Stimulated activated CD4-positive, alpha-beta T cell treated with anti-CD3 and anti-CD28 coated beads, Interleukin-15, amount 100 ng/mL, for 48 hours (primary cell): ENCODE data around the gene CDC73.
"Not testable (repeated sequence)": the region's sequence is repeated elsewhere in the genome, so short reads cannot be mapped to it uniquely, and the experiment has no call there.

Source experiments
- DNase-seq, 2 donors: peaks; one replicate each; pipeline ENCODE4 v3.0.0-alpha.2; 2020; ENCODE audit warnings: low read depth in 2 of 2

CDC73 gene

GRCh38 chr1:193231146-193231545 is 109.3 kb downstream of the CDC73 start:
- DNase-seq, result not testable (repeated sequence)

GRCh38 chr1:193234530-193234929 is 112.7 kb downstream of the CDC73 start:
- no peak for DNase-seq

- DNase-seq, result no peak
Measured at GRCh38 chr1:193237381-193237978, 115.6 kb downstream of the CDC73 start.

GRCh38 chr1:193240609-193241008 is 118.8 kb downstream of the CDC73 start:
- DNase-seq, result no peak

GRCh38 chr1:193241132-193241827 is 119.4 kb downstream of the CDC73 start:
- no peak for DNase-seq

GRCh38 chr1:193242000-193242399 is 120.2 kb downstream of the CDC73 start:
- no peak for DNase-seq

- DNase-seq, result no peak
Measured at GRCh38 chr1:193249187-193249586, 127.4 kb downstream of the CDC73 start.

GRCh38 chr1:193251950-193252349 is 130.1 kb downstream of the CDC73 start:
- DNase-seq, result no peak

GRCh38 chr1:193256019-193256418 is 134.2 kb downstream of the CDC73 start:
- no peak for DNase-seq

GRCh38 chr1:193259636-193260035 is 137.8 kb downstream of the CDC73 start:
- no peak for DNase-seq

GRCh38 chr1:193260056-193260745 is 138.4 kb downstream of the CDC73 start:
- no peak for DNase-seq

- no peak for DNase-seq
Measured at GRCh38 chr1:193260896-193261295, 139.1 kb downstream of the CDC73 start.

- DNase-seq, result no peak
Measured at GRCh38 chr1:193262661-193263060, 140.8 kb downstream of the CDC73 start.

- no peak for DNase-seq
Measured at GRCh38 chr1:193264313-193265065, 142.7 kb downstream of the CDC73 start.

- DNase-seq, result no peak
Measured at GRCh38 chr1:193265716-193266115, 143.9 kb downstream of the CDC73 start.

- DNase-seq, result not testable (repeated sequence)
Measured at GRCh38 chr1:193266794-193267193, 145.0 kb downstream of the CDC73 start.

GRCh38 chr1:193270996-193271395 is 149.2 kb downstream of the CDC73 start:
- DNase-seq, result no peak

GRCh38 chr1:193275773-193276172 is 153.9 kb downstream of the CDC73 start:
- DNase-seq, result no peak

- DNase-seq, result no peak
Measured at GRCh38 chr1:193278968-193279367, 157.1 kb downstream of the CDC73 start.

GRCh38 chr1:193281894-193282293 is 160.1 kb downstream of the CDC73 start:
- no peak for DNase-seq

- DNase-seq, result no peak
Measured at GRCh38 chr1:193283016-193283415, 161.2 kb downstream of the CDC73 start.

GRCh38 chr1:193284219-193284618 is 162.4 kb downstream of the CDC73 start:
- DNase-seq, result no peak
